Erythroblast (primary cell): ENCODE measurements around the gene FCN1.

Source experiments
- GATA1 ChIP-seq: IDR thresholded peaks from 2 replicates; pipeline ENCODE4 v1.6.1; 2011; ENCODE audit warnings: low read depth, mild to moderate bottlenecking, control low read depth, low read length, moderate library complexity
- POLR2A ChIP-seq: IDR thresholded peaks from 2 replicates; pipeline ENCODE4 v1.6.1; 2011; ENCODE audit warnings: mild to moderate bottlenecking, low read length

DNA sequence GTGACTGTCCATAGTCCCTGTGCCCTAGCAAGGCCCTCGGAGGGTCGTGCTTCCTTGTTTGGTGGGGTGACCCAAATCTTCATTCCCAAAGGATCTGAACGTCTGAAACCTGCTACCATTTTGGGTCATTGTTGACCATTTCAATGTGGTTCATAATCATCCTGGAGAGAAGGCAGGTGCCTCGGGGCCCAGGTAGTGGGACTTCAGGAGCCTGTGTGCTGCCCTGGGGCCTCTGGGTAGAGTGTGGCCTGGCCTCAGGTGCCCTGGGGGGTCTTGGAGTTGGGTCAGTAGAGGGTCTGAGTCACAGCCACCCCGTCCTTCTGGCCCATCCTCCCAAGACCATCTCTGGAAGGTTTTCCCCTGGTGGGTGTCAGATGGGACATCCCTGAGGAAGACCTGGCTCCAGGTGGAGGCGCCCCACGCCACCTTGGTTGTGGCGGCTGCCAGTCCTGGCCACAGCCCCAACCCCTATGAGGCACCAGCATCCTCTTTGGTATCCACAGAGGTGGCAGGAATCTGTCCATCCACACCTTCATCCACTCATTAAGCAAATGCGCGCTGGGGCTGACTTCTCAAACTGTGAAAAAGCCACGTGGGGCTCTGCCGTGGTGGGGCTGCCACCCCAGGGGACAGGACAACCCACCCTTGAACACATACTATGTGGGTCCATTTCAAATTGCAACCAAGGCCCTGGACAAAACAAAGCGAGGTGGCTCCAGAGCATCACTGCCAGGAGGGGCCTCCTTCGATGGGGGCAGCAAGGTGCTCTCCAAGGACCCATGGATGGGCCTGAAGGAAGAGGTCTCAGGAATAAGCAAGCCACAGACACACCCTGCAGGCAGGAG is 41.6 kb upstream of the FCN1 start:
- TF ChIP-seq POLR2A (no peak), GATA1 (no peak)
